ENCODE data around the gene LRCH3.

The LRCH3 gene

DNA sequence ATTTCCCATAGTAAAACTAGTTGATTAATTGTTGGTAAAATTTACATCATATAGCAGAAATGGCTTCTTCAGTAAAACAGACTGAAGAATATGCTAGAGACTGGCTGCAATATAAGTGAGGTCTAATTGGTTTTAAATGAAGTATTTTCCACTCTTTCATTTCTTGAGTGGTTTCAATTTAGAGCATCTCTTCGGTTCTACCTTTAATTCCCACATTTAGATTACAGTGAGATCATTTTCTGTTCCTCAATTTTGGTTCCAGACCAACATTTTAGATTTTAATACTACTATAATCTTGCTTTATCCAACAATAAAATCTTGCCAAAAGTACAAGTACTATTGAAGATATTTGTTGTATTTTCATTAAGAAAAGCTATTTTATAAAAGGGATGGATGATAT is 1.0 kb upstream of the LRCH3 start:
- intact Hi-C loops (cut with DNase I): loop anchor here (5.0 kb wide), 2 partner anchors 38 to 57 kb away; no protein-coding TSS in a partner anchor
- DNase-seq: no peak

DNA sequence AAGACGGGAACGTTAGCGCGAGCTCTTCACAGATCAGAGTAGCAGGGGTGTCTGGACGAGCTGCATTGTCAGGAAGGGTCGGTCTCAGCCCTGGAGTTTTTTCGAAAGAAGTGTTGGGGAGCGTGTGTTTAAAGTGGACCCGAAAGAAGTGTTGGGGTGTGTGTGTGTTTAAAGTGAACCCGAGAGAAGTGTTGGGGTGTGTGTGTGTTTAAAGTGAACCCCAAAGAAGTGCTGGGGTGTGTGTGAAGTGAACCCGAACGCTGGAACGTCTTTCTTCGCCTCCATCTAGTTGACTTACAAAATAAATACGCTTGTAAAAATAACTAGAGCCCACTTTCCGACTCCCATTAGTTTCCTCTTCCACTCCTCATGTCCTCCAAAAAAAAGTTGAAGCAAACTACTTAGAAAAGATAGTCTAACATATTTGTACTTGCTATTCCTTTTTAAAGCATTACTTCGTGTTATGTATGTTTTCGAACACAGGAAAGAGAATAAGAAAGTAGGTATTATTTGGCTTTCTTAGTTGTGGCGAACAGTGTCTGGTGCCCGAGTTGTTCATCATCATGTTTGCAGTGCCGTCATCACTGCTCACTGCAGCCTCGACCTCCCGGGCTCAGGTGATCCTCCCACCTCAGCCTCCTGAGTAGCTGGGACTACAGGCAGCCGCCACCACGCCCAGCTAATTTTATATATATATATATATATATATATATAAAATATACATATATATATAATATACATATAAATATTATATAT is 1.0 kb downstream of the LRCH3 start:
- no peak for DNase-seq
- intact Hi-C loops (cut with DNase I): loop anchor here (5.0 kb wide), 2 partner anchors 40 to 55 kb away; no protein-coding TSS in a partner anchor

DNA sequence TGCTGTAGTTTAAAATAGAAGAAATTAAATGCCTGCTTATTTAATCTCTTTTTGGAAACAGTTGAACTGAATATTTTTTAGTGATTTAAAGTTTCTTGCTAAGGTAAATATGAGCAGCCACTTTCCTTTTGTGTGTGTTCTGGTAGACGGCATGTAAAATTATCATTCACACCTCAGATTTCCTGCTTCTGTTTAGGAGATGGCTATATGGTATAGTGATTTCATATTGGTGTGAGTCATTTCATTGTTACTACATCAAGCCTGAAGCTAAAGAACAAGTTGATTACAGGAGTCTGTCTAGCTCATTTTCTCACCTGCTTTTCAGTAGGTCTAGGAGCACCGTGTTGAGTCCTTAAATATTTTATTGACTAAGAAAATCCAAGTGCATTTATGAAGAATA is 2.2 kb downstream of the LRCH3 start:
- intact Hi-C loops (cut with DNase I): loop anchor here (5.0 kb wide), 2 partner anchors 41 to 54 kb away; no protein-coding TSS in a partner anchor
- DNase-seq: no peak

DNA sequence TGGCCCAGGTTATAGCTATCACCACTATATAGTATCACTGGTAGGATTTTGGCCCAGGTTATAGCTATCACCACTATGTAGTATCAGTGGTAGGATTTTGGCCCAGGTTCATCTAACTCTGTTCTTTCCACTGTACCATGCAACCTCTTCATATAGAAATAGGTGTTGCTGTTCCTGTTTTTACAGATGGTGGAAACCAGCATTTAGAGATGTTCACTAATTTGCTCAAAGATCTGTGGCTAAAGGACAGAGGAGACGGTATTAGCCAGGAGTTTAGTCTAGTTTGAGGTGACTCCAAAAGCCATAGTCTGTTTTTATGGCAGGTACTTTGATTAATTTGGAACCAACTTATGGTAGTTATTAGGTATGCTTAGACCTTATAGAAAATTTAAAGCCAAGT is 3.1 kb downstream of the LRCH3 start:
- intact Hi-C loops (cut with DNase I): loop anchor here (5.0 kb wide), 2 partner anchors 42 to 53 kb away; no protein-coding TSS in a partner anchor

DNA sequence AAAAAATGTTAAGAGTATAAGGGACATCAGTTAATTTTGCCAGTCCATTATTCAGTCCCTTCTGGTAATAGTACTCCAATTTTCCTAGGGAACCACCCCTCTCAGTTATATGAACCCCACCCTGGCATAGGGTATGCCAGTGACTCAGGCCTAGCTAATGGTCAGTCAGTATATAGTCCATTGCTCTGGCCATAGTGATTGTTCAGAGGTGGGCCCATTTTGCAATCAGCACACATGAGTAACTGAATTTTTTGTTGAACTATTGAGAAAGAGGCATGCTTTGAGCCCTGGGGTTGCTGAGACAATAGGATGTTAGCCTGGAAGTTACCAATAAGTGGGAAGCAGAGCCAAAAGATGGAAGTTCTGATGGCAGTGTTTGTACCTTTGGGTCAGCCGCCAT is 4.1 kb downstream of the LRCH3 start:
- DNase-seq: no peak
- intact Hi-C loops (cut with DNase I): no loop called here

More for the DNA sequence above, 3.1 kb downstream of the LRCH3 start:
- DNase-seq: no peak

DNA sequence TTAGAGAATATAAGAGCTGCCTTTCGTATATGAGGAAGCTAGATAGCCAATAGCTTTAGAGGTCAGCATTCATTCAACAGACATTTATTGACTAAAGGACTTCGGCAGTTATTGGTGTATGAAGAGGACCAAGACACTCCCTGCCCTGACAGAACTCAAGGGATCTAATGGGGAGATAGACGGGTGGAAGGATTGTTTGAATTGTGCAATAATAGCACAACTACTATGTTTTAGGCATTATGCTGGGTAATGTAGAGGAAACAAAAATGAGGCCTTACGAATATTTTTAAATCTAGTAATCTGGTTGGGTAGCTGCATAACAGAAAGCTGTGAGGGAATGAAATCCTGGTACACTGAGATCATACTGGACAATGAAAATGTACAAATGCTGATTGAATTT is 5.0 kb downstream of the LRCH3 start:
- DNase-seq: no peak
- intact Hi-C loops (cut with DNase I): no loop called here

DNA sequence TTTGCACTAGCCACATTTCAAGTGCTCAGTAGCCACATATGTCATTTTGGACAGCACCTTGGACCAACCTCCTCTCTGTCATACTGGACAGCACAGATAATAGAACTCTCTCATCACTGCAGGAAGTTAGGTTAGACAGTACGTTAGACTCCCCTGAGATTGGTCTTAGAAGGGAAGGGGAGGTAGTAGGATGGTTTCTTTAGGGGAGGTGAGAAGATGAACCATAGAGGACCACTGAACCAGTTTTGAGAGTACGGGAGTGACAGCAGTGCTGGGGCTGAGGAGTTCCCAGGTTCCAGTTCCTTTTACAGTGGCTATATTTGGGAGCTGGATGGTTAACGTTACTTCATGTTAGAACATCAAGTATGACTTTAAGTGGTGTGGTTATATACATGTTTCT is 7.8 kb downstream of the LRCH3 start:
- intact Hi-C loops (cut with DNase I): no loop called here
- DNase-seq: no peak

DNA sequence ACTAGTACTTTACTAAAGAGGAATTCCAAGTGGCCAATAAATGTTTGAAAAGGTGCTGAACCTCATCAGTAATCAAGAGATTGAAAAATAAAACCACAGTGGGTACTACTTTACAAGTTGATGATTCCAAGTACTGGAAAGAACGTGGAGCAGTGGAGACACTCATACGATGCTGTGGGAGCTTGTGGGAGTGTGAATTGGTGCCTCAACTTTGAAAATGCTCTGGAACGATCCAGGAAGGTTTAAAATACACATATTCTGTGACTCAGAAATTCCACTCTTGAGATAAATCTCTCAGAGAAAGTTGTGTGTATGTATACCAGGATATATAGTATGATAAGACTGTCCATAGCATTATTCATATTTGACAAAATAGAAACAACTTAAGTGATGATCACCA is 9.3 kb downstream of the LRCH3 start:
- DNase-seq: no peak
- intact Hi-C loops (cut with DNase I): no loop called here

DNA sequence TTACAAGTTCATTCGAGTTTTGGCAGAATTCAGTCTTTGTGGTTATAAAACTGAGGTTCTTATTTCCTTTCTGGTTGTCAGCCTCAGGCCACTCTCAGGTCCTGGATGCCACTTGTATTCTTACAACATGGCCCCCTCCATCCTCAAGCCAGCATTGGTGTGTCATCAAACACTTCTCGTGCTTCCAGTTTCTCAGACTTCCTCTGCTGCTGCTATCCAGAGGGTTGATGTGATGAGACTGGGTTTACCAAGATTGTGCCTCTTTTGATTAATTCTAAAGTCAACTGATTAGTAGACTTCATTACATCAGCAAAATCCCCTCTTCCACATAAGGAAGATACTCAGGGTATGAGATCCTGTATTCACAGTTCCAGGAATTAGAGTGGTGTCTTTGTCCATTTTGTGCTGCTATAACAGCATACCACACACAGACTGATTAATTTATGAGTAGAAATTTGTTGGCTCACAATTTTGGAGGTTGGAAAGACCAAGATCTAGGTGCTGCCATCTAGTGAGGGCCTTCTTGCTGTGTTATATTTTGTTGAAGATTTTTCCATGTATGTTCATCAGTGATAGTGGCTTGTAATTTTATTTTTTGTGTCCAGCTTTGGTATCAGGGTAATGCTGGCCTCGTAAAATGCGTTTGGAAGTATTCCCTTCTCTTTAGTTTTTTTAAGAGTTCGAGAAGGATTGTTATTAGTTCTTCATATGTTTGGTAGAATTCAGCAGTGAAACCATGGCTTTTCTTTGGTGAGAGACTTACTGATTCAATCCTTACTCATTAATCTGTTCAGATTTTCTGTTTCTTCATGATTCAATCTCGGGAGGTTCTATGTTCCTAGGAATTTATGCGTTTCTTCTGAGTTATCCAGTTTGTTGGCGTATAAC is 11.1 kb downstream of the LRCH3 start:
- no peak for DNase-seq
- intact Hi-C loops (cut with DNase I): no loop called here

DNA sequence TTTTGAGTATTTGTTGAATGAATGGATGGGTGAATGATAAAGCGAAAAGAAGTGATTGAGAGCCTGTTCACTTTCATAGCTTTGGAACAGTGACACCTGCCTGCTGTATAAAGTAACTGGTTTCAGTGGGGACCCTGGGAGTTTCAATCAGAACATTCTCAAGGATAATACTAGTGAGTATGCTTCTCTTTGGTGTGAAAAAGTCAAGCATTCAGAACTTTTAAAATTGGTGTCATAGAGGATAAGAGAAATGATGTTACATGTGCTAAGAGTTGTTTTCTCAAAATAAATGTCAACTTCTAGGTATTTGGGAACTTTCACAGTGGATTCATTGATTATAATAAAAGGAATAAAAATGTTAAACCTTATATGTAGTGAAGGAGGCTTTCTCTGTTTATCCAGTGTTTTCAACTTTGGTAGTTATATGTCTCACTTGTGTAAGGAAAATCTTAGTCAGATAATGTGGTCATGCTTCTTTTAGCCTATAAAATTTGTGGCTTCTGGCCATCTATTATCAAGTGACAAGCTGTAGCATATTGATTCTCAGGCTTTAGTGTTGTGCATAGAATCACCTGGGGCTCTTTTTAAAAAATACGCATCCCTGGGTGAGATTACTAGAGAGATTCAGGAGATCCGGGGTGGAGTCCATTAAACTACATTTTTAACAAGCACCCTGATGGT is 11.9 kb downstream of the LRCH3 start:
- intact Hi-C loops (cut with DNase I): no loop called here
- no peak for DNase-seq

DNA sequence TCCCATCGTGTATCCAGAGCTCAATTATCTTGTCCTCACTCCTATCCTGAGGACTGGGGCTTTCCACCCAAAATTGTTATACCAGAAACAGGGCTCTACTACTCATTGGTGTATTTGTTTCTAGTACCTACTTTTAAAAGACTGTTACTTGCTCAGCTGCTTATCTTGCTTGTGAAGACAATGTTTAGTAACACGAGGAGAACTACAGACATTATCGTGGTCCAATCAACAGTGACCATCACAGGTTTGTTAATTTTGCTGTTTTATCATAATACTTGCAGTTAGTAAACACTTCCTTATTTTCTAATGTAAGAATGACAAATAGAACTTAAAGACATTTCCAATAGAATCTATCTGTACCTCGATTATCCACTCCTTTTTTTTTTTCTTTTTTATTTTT is 13.5 kb downstream of the LRCH3 start:
- intact Hi-C loops (cut with DNase I): no loop called here

DNA sequence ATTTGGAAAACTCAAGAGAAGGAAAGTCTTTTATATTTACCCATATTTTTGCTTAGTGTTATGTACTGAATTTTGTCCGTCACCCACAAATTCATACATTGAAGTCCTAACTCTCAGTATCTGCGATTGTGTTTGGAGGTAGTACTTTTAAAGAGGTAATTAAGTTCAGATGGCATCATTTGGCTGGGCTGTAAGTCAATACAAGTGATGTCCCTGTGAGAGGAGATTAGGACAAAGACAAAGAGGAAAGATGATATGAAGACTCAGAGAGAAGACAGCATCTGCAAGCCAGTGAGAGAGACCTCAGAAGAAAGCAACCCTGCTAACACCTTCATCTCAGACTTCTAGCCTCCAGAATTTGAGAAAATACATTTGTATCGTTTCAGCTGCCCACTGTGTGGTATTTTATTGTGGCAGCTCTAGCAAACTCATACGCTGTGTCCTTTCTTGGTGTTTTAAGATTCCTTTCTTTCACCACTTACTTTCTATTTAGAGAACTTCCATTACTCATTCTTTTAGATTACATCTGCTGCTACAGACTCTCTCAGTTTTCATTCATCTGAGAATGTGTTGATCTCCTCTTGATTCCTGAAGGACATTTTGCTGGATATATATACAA is 17.0 kb downstream of the LRCH3 start:
- no peak for DNase-seq
- intact Hi-C loops (cut with DNase I): no loop called here

More for the DNA sequence above, 13.5 kb downstream of the LRCH3 start:
- no peak for DNase-seq

DNA sequence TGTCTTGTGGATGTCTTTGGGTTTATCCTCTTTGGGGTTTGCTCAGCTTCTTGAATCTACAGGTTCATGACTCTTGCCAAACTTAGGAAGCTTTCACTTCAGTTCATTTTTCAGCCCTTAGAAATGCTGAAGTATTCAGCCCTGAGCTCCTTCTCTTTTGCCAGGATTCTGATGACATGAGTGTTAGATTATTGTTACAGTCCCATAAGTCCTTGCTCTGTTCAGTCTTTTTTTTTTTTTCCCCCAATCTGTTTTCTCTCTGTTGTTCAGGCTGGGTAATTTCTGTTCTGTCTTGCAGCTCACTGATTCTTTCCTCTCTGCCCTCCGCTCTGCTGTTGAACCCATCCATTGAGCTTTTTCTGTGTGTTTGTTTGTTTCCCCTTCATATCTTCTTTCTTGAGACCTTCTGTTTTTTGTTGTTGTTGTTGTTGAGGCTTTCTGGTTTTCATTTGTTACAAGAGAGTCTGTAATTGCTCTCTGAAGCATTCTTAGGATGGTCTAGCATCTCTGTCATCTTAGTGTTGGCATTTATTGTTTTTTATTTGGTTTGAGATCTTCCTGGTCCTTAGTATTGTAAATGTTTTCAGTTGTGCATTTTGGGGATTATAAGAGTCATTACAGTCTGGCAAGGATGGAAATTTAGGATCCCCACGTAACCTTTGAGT is 18.4 kb downstream of the LRCH3 start:
- no peak for DNase-seq

DNA sequence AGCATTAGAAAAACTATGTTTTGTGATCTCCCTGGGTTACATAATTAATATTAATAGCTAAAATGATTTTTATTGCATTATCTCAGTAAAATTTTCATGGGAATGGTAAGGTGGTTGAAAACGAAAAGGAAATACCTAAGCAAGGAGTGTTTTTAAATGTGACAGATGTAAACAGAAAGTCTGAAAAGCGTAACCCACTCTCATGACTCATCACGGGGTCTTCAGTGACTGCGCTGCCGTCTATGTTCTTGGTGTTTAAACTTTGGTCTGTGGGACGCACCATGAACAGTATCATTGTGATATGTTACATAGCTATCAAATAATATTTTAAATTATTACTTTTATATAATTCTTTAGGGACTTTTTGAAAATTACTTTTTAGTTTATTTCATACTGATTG is 19.8 kb downstream of the LRCH3 start:
- DNase-seq: no peak

More for the DNA sequence above, 18.4 kb downstream of the LRCH3 start:
- intact Hi-C loops (cut with DNase I): no loop called here

DNA sequence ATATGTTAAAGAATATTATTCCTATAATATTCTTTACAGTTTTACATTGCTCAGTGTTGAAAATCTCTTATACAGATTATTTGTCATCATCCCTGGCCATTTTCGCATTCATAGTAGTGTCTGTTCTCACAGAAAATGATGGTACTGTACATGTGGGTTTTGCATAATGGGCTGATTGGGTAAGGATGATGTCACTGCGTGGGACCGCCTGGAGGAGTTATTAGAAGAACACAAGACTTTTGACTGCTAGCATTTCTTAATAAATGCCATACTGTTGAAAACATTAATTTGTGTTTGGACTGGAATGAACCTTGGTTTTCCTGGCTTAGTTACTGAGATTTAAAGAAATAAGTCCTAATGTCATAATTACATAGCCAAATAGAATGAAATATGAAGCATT is 20.3 kb downstream of the LRCH3 start:
- DNase-seq: no peak
- intact Hi-C loops (cut with DNase I): no loop called here

More for the DNA sequence above, 19.8 kb downstream of the LRCH3 start:
- intact Hi-C loops (cut with DNase I): no loop called here

DNA sequence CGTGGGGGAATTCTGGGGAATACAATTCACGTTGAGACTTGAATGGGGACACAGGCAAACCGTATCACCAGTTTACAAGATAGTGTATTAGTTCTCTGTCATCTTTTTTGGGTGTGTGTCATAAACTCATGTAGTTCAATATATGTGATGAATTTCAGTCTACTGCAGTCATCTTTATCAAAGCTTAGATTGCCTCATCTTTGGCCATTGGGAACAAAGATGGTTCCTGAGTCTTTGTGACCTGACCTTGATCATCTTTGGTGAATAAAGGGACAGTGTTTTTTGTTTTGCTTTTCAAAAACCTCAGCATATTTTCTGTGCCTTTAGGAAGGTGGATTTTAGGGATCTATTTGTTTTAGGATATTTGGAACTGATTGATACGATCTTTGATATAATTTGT is 23.3 kb downstream of the LRCH3 start:
- DNase-seq: no peak
- intact Hi-C loops (cut with DNase I): no loop called here

DNA sequence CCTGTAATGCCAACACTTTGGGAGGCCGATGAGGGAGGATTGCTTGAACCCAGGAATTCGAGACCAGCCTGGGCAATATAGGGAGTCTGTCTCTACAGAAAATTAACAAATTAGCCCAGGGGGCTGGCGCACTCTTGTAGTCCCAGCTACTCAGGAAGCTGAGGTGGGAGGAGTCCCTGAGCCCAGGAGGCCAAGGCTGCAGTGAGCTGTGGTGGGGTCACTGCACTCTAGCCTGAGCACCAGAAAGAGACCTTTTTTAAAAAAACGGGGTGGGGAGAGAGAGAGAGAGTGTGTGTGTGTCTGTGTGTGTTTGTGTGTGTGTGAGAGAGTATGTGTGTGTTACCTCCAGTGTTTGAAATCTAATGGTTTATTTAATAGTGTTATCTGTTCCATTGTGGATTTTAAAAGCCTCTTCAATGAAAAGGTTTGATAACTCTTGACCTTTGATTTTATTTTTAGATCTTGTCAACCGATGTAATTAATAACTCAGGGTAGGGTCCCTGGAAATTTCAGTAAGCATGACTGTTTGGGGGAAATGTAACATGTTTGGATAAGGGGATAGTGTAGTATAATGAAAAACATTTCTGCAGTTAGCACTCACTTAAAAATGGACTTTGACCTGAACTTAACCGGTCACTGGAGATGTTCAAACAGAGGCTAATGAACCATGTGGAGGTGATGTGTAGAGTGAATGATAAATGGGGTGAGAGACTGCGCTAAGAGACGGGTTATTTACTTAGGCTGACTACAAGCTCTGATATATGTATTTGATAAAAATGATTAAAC is 29.7 kb downstream of the LRCH3 start:
- intact Hi-C loops (cut with DNase I): no loop called here
- no peak for DNase-seq

DNA sequence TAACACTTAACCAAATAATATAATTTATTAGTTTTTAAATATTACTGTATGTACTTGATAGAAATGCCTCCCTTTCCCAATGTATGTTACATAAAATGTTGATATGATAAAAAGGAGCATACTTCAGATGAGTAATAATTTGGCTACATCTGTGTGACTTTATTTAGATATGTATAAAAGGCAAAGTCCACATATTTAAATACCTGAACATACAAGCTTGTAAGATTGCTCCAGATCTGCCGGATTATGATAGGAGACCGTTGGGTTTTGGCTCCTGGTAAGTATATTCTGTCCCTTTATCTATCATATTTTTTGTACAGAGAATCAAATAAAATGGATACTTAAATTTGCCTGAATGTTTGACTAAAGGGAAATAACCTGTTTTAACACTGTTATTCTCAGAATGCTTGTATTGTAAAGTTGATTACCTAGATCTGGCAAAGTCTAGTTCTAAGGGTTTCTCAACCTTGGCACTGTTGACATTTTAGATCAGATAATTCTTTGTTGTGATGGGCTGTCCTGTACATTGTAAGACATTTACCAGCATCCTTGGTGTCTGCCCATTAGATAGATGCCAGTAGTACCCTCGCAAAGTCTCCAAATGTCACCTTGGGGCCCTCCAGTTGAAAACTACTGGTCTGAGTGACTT is 38.5 kb downstream of the LRCH3 start:
- no peak for DNase-seq
- intact Hi-C loops (cut with DNase I): no loop called here
